ENCODE measurements around the gene FREM1.
"Not testable (repeated sequence)": the region's sequence is repeated elsewhere in the genome, so short reads cannot be mapped to it uniquely, and the experiment has no call there.

Gene FREM1

GRCh38 chr9:14909961-14910805 lies at the start of gene FREM1:
Gene FREM1 (minus strand): TSS chr9:14910428. CDS start chr9:14868977, 41,451 bp downstream.
- no peak for DNase-seq

GRCh38 chr9:14958989-14959388 lies 48.8 kb upstream of the FREM1 start:
- no peak for DNase-seq

- DNase-seq = no peak
Measured at GRCh38 chr9:14957109-14957508, 46.9 kb upstream of the FREM1 start.

- DNase-seq = no peak
Measured at GRCh38 chr9:14956208-14956607, 46.0 kb upstream of the FREM1 start.

GRCh38 chr9:14945351-14945750 lies 35.1 kb upstream of the FREM1 start:
- DNase-seq = no peak

- DNase-seq = no peak
Measured at GRCh38 chr9:14941501-14942405, 31.5 kb upstream of the FREM1 start.

GRCh38 chr9:14939378-14939777 lies 29.1 kb upstream of the FREM1 start:
- DNase-seq = no peak

- DNase-seq = no peak
Measured at GRCh38 chr9:14937216-14937615, 27.0 kb upstream of the FREM1 start.

GRCh38 chr9:14936491-14936890 lies 26.3 kb upstream of the FREM1 start:
- DNase-seq = no peak

- DNase-seq = no peak
Measured at GRCh38 chr9:14935964-14936363, 25.7 kb upstream of the FREM1 start.

GRCh38 chr9:14935106-14935751 lies 25.0 kb upstream of the FREM1 start:
- DNase-seq = no peak

- no peak for DNase-seq
Measured at GRCh38 chr9:14932641-14933040, 22.4 kb upstream of the FREM1 start.

- DNase-seq = no peak
Measured at GRCh38 chr9:14932231-14932630, 22.0 kb upstream of the FREM1 start.

GRCh38 chr9:14926941-14927624 lies 16.9 kb upstream of the FREM1 start:
- DNase-seq = no peak

GRCh38 chr9:14924230-14925219 lies 14.3 kb upstream of the FREM1 start:
- no peak for DNase-seq

GRCh38 chr9:14923701-14924100 lies 13.5 kb upstream of the FREM1 start:
- no peak for DNase-seq

GRCh38 chr9:14920805-14921204 lies 10.6 kb upstream of the FREM1 start:
- DNase-seq = not testable (repeated sequence)

GRCh38 chr9:14913366-14913765 lies 3.1 kb upstream of the FREM1 start:
- DNase-seq = no peak

GRCh38 chr9:14912859-14913258 lies 2.6 kb upstream of the FREM1 start:
- no peak for DNase-seq

- DNase-seq = no peak
Measured at GRCh38 chr9:14911046-14911445, 818 bp upstream of the FREM1 start.

GRCh38 chr9:14909601-14909960 lies 647 bp downstream of the FREM1 start:
- no peak for DNase-seq

GRCh38 chr9:14909181-14909580 lies 1.0 kb downstream of the FREM1 start:
- DNase-seq = no peak
